GM23248 (cell line): ENCODE measurements around the gene OR51G1. TPM values are rescaled to one million over a fixed set of nuclear protein-coding genes. Genes with fewer than 3 reads are reported as not detected.
"Not testable (repeated sequence)": the region's sequence is repeated elsewhere in the genome, so short reads cannot be mapped to it uniquely, and the experiment has no call there.

Experiments used
- DNase-seq: peaks from one replicate; pipeline ENCODE4 v3.0.0-alpha.2; 2015
- H2AFZ ChIP-seq: fragments of 200-600 bp; sonication (generic); 2 replicates; pipeline ENCODE4 v1.6.1; 2016; ENCODE audit warnings: antibody characterized with exemption
- H3F3A ChIP-seq: fragments of 200-600 bp; sonication (generic); 2 replicates; pipeline ENCODE4 v1.6.1; 2016; ENCODE audit warnings: mild to moderate bottlenecking, antibody characterized with exemption, mixed run types; ENCODE audit not compliant: insufficient read depth
- H3K27ac ChIP-seq: fragments of 200-600 bp; sonication (generic); 2 replicates; pipeline ENCODE4 v1.5.1; 2016; ENCODE audit warnings: mild to moderate bottlenecking
- H3K27me3 ChIP-seq: fragments of 200-600 bp; sonication (generic); replicated peaks from 2 replicates; pipeline ENCODE4 v1.6.1; 2016; ENCODE audit warnings: mild to moderate bottlenecking; ENCODE audit not compliant: insufficient read depth
- H3K36me3 ChIP-seq: fragments of 200-600 bp; sonication (generic); 2 replicates; pipeline ENCODE4 v1.6.1; 2016; ENCODE audit warnings: low read depth, mild to moderate bottlenecking
- H3K4me1 ChIP-seq: fragments of 200-600 bp; sonication (generic); 2 replicates; pipeline ENCODE4 v1.6.1; 2016; ENCODE audit warnings: mild to moderate bottlenecking; ENCODE audit not compliant: insufficient read depth
- H3K4me2 ChIP-seq: fragments of 200-600 bp; sonication (generic); one replicate; pipeline ENCODE4 v1.6.1; 2016; ENCODE audit warnings: mild to moderate bottlenecking; ENCODE audit not compliant: unreplicated experiment
- H3K4me3 ChIP-seq: fragments of 200-600 bp; sonication (generic); 2 replicates; pipeline ENCODE4 v1.5.1; 2016; ENCODE audit warnings: mild to moderate bottlenecking
- H3K79me2 ChIP-seq: fragments of 200-600 bp; sonication (generic); 2 replicates; pipeline ENCODE4 v1.6.1; 2016; ENCODE audit warnings: mild to moderate bottlenecking; ENCODE audit not compliant: insufficient read depth
- H3K9ac ChIP-seq: fragments of 200-600 bp; sonication (generic); 2 replicates; pipeline ENCODE4 v1.6.1; 2016; ENCODE audit warnings: mild to moderate bottlenecking
- H3K9me2 ChIP-seq: fragments of 200-600 bp; sonication (generic); 2 replicates; pipeline ENCODE4 v1.6.1; 2016; ENCODE audit warnings: mixed run types, mild to moderate bottlenecking, moderate library complexity; ENCODE audit not compliant: insufficient read depth
- H3K9me3 ChIP-seq: fragments of 200-600 bp; sonication (generic); one replicate; pipeline ENCODE4 v1.6.1; 2017; ENCODE audit warnings: low read depth
- H4K20me1 ChIP-seq: fragments of 200-600 bp; sonication (generic); 2 replicates; pipeline ENCODE4 v1.6.0; 2016; ENCODE audit not compliant: insufficient read depth
- EZH2 ChIP-seq: fragments of 200-600 bp; sonication (generic); IDR thresholded peaks from 2 replicates; pipeline ENCODE4 v1.6.1; 2018; ENCODE audit warnings: antibody characterized with exemption, mild to moderate bottlenecking; ENCODE audit not compliant: insufficient read depth, poor library complexity, severe bottlenecking
- EZH2phosphoT487 ChIP-seq: fragments of 200-600 bp; sonication (generic); IDR thresholded peaks from 2 replicates; pipeline ENCODE4 v1.6.1; 2018; ENCODE audit warnings: antibody characterized with exemption, moderate library complexity, mild to moderate bottlenecking, low read depth; ENCODE audit not compliant: insufficient read depth
- WGBS, 2 experiments: methylation state at CpG; one replicate each; pipeline ENCODE4 v1.1.6; 2015 to 2017; ENCODE audit warnings: low lambda C conversion rate in 2 of 2, low coverage in 1 of 2; ENCODE audit errors: missing lambda C conversion rate in 2 of 2; 5-methylcytosine and 5-hydroxymethylcytosine counted together
- in situ Hi-C: fragments of 300-500 bp; cut with MboI; formaldehyde crosslinking; loops from 2 replicates; pipeline ENCODE4 v1.15.0; 2020
- polyA plus RNA-seq: library from polyadenylated mRNA; unstranded; fragments of >200 nt; fragmentation: Nextera tagmentation; extraction: Ambion mirVana; gene quantifications from 2 replicates; pipeline ENCODE4 v1.2.1, GENCODE V29; 2016
- total RNA-seq: library from RNA; depleted of rRNA; stranded (reverse); fragments of >200 nt; shearing (Covaris generic); gene quantifications from 2 replicates; pipeline ENCODE4 v1.2.3, GENCODE V29; 2014; rRNA removed

Gene OR51G1, protein sequence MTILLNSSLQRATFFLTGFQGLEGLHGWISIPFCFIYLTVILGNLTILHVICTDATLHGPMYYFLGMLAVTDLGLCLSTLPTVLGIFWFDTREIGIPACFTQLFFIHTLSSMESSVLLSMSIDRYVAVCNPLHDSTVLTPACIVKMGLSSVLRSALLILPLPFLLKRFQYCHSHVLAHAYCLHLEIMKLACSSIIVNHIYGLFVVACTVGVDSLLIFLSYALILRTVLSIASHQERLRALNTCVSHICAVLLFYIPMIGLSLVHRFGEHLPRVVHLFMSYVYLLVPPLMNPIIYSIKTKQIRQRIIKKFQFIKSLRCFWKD
- total RNA-seq (not detected in 2 replicates), polyA plus RNA-seq (not detected in 2 replicates)

DNA sequence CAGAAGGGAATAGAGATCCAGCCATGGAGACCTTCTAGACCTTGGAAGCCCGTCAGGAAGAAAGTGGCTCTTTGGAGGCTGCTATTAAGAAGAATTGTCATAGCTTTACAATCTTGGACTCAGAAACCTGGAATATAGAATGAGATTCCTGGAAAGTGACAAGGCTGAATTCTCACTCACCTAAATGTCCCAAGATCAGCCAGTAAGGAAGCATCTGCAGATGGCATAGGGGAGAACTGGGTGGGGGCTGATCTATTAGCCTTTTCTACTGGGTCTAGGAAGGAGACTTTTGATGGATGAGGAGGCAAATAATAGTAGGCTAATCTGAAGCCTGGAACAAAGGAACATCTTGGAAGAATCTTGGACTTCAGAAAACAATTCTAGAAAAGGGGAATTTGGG, at the start of gene OR51G1:
Gene OR51G1, minus strand, starts transcription at position 101 of the 400 bp plus-strand sequence. Its CDS starts 0 bp downstream, at position 101.
- Histone ChIP-seq H3K79me2 (no peaks in the 10 kb centered on the region), H3K9me2 (no peaks in the 10 kb centered on the region), H3K27me3 (no peaks in the 10 kb centered on the region), H4K20me1 (no peaks in the 10 kb centered on the region), H3K27ac (no peak within 1 kb of the TSS), H3K9me3 (no peaks in the 10 kb centered on the region), H3F3A (no peaks in the 10 kb centered on the region), H3K36me3 (no peaks in the 10 kb centered on the region), H3K4me2 (no peak within 1 kb of the TSS), H2AFZ (no peak within 1 kb of the TSS), H3K4me1 (no peaks in the 10 kb centered on the region), H3K9ac (no peak within 1 kb of the TSS), H3K4me3 (no peak within 1 kb of the TSS)
- no peak for DNase-seq
- in situ Hi-C loops = no loop called here
- no peak for TF ChIP-seq EZH2
- WGBS, 2 experiments = 5 to 9% methylated on average over 1 of the region's 1 CpG

GRCh38 chr11:4962816-4963215, 38.7 kb upstream of the OR51G1 start:
- H3K9ac ChIP-seq = no peak overlapping the region
- H3K9me3 ChIP-seq = no peaks in the 10 kb centered on the region
- no peaks in the 10 kb centered on the region for H3K4me1 ChIP-seq
- no peaks in the 10 kb centered on the region for H3K36me3 ChIP-seq
- no peak overlapping the region for H3K4me3 ChIP-seq
- no peaks in the 10 kb centered on the region for H4K20me1 ChIP-seq
- no peak overlapping the region for H3K27ac ChIP-seq
- H3F3A ChIP-seq = no peaks in the 10 kb centered on the region
- no peak overlapping the region for H3K4me2 ChIP-seq
- in situ Hi-C loops = no loop called here
- H3K27me3 ChIP-seq = no peaks in the 10 kb centered on the region
- no peak for DNase-seq
- no peaks in the 10 kb centered on the region for H3K79me2 ChIP-seq
- 0 to 6% methylated on average over 1 of the region's 1 CpG for WGBS, 2 experiments
- H2AFZ ChIP-seq = no peak overlapping the region
- TF ChIP-seq EZH2 (no peak), EZH2phosphoT487 (no peak)
- no peaks in the 10 kb centered on the region for H3K9me2 ChIP-seq

GRCh38 chr11:4960877-4961276, 36.7 kb upstream of the OR51G1 start:
- Histone ChIP-seq H3K9me3 (no peaks in the 10 kb centered on the region), H3K9me2 (no peaks in the 10 kb centered on the region), H3K4me1 (no peaks in the 10 kb centered on the region), H4K20me1 (no peaks in the 10 kb centered on the region), H3K27me3 (no peaks in the 10 kb centered on the region), H3K27ac (no peak overlapping the region), H3K36me3 (no peaks in the 10 kb centered on the region), H3K9ac (no peak overlapping the region), H3K4me3 (no peak overlapping the region), H3K4me2 (no peak overlapping the region), H2AFZ (no peak overlapping the region), H3F3A (no peaks in the 10 kb centered on the region), H3K79me2 (no peaks in the 10 kb centered on the region)
- DNase-seq = peak; percentile 0
- 34 to 35% methylated on average over 3 of the region's 3 CpGs for WGBS, 2 experiments
- in situ Hi-C loops = no loop called here
- TF ChIP-seq EZH2phosphoT487 (no peak), EZH2 (no peak)

DNA sequence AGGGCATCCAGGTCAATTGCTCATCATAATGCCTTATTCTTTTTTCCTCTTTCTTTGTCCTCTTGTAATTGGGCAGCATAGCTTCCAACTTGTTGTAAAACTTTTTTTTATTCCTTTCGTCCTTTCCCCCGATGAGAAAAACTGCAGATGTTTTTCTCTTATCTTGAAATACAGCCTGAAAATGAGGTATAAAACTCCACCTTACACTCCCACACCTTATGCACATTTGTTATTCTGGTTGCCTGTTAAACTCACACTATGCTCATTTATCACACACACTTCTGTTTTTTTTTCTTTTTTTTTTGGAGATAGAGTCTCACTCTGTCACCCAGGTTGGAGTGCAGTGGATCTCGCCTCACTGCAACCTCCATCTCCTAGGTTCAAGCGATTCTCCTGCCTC, 33.3 kb upstream of the OR51G1 start:
- H3K36me3 ChIP-seq = no peaks in the 10 kb centered on the region
- H3K4me2 ChIP-seq = no peak overlapping the region
- TF ChIP-seq EZH2 = no peak
- no peak for TF ChIP-seq EZH2phosphoT487
- H3K4me3 ChIP-seq = no peak overlapping the region
- H3K9ac ChIP-seq = no peak overlapping the region
- H3K4me1 ChIP-seq = no peaks in the 10 kb centered on the region
- H3F3A ChIP-seq = no peaks in the 10 kb centered on the region
- H4K20me1 ChIP-seq = no peaks in the 10 kb centered on the region
- no peak overlapping the region for H3K27ac ChIP-seq
- H3K9me2 ChIP-seq = no peaks in the 10 kb centered on the region
- 22 to 27% methylated on average over 4 of the region's 4 CpGs for WGBS, 2 experiments
- in situ Hi-C loops = no loop called here
- no peaks in the 10 kb centered on the region for H3K27me3 ChIP-seq
- no peaks in the 10 kb centered on the region for H3K9me3 ChIP-seq
- no peak for DNase-seq
- no peaks in the 10 kb centered on the region for H3K79me2 ChIP-seq
- no peak overlapping the region for H2AFZ ChIP-seq

DNA sequence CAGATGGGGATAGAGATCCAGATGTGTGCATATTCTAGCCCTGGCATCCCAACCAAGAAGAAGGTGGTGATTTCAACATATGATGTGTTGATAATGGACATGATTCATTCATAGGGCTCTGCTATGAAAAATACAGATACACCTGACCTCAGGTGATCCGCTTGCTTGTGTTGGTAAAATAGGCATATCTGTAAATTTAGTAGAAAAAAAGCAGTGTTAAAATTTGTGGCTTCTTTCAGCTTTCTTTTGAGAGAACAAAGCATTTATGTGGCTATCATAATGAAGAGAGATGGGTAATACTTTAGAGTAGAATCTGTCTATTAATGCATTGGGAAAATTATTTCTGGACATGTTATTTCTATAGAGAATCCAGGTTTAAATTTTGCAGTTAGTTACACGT, 31.5 kb upstream of the OR51G1 start, which contains the start of gene OR51A2:
Gene OR51A2, minus strand, starts transcription at position 101 of the 400 bp plus-strand sequence. Its CDS starts 0 bp downstream, at position 101.
- DNase-seq, H2AFZ ChIP-seq, H3K79me2 ChIP-seq, H3K4me2 ChIP-seq, H3F3A ChIP-seq, H4K20me1 ChIP-seq, in situ Hi-C loops, H3K9me2 ChIP-seq, H3K9me3 ChIP-seq, H3K4me3 ChIP-seq, H3K36me3 ChIP-seq, H3K27me3 ChIP-seq, H3K27ac ChIP-seq, H3K9ac ChIP-seq, H3K4me1 ChIP-seq: not testable (repeated sequence)
- WGBS, 2 experiments = 0 to 3% methylated on average over 2 of the region's 2 CpGs
